ENCODE results near the gene TAGLN.

The TAGLN gene

DNA sequence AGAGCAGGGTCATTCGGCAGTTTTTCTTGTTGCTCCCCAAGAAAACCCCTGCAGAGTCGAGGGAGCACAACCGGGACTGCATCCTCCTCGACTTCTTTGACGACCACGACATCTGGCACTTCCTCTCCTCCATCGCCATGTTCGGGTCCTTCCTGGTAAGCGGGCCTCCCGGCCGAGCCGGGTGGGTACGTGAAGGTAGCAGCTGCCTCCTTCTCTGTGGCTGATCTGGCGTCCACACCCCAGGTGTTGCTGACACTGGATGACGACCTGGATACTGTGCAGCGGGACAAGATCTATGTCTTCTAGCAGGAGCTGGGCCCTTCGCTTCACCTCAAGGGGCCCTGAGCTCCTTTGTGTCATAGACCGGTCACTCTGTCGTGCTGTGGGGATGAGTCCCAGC lies 3.4 kb upstream of the TAGLN start:
- H3K4me3 ChIP-seq (ENCODE audit: insufficient read depth, low read depth, low read length, poor library complexity, severe bottlenecking), result no peak overlapping the region
- no peaks in the 10 kb centered on the region for H3K27me3 ChIP-seq (replicated peaks; ENCODE audit: control insufficient read depth, insufficient read depth, low read length, poor library complexity, severe bottlenecking)
- DNase-seq, result no peak
- peaks cover 6% of the 10 kb centered on the region for H3K36me3 ChIP-seq (ENCODE audit: control insufficient read depth, insufficient read depth, low read length)
- no peak overlapping the region for H3K27ac ChIP-seq (ENCODE audit: insufficient read depth, low read length, poor library complexity, severe bottlenecking)
- no peaks in the 10 kb centered on the region for H3K9me3 ChIP-seq (ENCODE audit: control insufficient read depth, low read length)
- H3K4me1 ChIP-seq (ENCODE audit: control insufficient read depth, insufficient read depth, low read length, poor library complexity, severe bottlenecking), result no peaks in the 10 kb centered on the region

DNA sequence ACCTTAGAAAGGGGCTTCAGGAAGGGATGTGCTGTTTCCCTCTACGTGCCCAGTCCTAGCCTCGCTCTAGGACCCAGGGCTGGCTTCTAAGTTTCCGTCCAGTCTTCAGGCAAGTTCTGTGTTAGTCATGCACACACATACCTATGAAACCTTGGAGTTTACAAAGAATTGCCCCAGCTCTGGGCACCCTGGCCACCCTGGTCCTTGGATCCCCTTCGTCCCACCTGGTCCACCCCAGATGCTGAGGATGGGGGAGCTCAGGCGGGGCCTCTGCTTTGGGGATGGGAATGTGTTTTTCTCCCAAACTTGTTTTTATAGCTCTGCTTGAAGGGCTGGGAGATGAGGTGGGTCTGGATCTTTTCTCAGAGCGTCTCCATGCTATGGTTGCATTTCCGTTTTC lies 2.2 kb upstream of the TAGLN start:
- no peaks in the 10 kb centered on the region for H3K27me3 ChIP-seq (replicated peaks; ENCODE audit: control insufficient read depth, insufficient read depth, low read length, poor library complexity, severe bottlenecking)
- no peak overlapping the region for H3K27ac ChIP-seq (ENCODE audit: insufficient read depth, low read length, poor library complexity, severe bottlenecking)
- H3K4me3 ChIP-seq (ENCODE audit: insufficient read depth, low read depth, low read length, poor library complexity, severe bottlenecking), result no peak overlapping the region
- peaks cover 2% of the 10 kb centered on the region for H3K36me3 ChIP-seq (ENCODE audit: control insufficient read depth, insufficient read depth, low read length)
- H3K9me3 ChIP-seq (ENCODE audit: control insufficient read depth, low read length), result no peaks in the 10 kb centered on the region
- no peak for DNase-seq
- H3K4me1 ChIP-seq (ENCODE audit: control insufficient read depth, insufficient read depth, low read length, poor library complexity, severe bottlenecking), result no peaks in the 10 kb centered on the region

DNA sequence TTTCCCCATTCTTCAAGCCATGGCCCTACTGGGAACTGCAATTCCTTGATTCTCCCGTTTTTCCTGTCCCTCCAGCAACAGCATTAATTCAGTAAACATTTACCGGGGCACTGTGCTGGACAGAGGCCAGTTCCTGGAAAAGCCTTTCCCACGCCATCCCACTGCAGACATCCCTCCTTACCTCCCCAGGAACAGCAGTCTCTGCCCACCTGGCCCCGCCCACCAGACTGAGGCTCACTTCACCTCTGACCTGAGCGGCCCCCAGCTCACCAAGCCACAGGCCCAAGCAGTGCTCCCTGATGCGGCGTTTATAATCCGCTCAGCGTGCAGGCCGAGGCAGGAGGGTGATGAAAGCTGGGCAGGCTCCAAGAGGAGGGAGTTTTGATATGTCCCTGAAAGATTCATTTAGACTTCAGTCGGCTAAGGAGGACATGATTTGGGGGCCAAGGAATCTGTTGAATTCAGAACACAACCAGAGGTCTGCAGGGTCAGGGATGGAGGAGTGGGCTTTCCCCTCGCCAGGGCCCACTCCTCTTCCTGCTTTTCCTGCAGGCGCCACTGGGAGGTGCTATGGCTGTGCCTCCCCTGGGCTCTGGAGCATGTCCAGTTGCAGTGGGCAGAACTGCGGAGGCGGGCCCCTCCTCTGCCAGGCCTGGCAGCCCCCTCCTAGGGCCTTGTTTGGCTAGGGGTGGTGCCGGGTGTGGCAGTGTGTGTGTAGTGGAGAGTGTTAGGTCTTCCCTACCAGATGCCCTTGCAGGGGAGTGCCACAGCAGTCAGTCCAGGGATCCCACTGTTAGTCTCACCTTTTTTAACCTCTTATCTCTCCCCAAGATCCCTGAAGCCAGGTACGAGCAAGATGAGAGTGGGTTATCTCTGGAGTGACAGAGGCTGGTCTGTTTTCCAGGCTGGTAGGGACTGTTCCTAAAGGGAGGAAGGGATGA lies 1.4 kb upstream of the TAGLN start:
- no peak overlapping the region for H3K27ac ChIP-seq (ENCODE audit: insufficient read depth, low read length, poor library complexity, severe bottlenecking)
- no peaks in the 10 kb centered on the region for H3K36me3 ChIP-seq (ENCODE audit: control insufficient read depth, insufficient read depth, low read length)
- no peak for DNase-seq
- H3K27me3 ChIP-seq (replicated peaks; ENCODE audit: control insufficient read depth, insufficient read depth, low read length, poor library complexity, severe bottlenecking), result no peaks in the 10 kb centered on the region
- no peaks in the 10 kb centered on the region for H3K4me1 ChIP-seq (ENCODE audit: control insufficient read depth, insufficient read depth, low read length, poor library complexity, severe bottlenecking)
- no peaks in the 10 kb centered on the region for H3K9me3 ChIP-seq (ENCODE audit: control insufficient read depth, low read length)
- H3K4me3 ChIP-seq (ENCODE audit: insufficient read depth, low read depth, low read length, poor library complexity, severe bottlenecking), result no peak overlapping the region

DNA sequence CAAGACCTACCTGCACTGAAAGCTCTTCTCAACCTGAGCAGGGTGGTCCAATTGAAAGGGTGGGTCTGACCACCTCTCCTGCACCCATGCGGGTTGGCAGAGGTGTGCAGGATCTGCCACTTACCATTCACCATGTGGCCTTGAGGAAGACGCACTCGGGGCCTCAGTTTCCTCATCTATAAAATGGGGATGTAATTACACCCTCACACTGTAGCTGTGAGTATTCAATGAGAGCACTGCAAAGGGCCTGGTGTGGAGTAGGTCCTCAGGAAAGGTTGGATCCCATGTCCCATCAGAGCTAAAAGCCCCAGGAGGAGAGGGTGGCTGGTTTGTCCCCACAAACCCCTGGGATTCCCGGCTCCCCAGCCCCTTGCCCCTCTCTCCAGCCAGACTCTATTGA lies 557 bp upstream of the TAGLN start:
- Histone ChIP-seq H3K4me3 (ENCODE audit: insufficient read depth, low read depth, low read length, poor library complexity, severe bottlenecking) (no peak overlapping the region), H3K27ac (ENCODE audit: insufficient read depth, low read length, poor library complexity, severe bottlenecking) (no peak overlapping the region), H3K4me1 (ENCODE audit: control insufficient read depth, insufficient read depth, low read length, poor library complexity, severe bottlenecking) (no peaks in the 10 kb centered on the region), H3K27me3 (replicated peaks; ENCODE audit: control insufficient read depth, insufficient read depth, low read length, poor library complexity, severe bottlenecking) (no peaks in the 10 kb centered on the region), H3K9me3 (ENCODE audit: control insufficient read depth, low read length) (no peaks in the 10 kb centered on the region), H3K36me3 (ENCODE audit: control insufficient read depth, insufficient read depth, low read length) (peaks cover 8% of the 10 kb centered on the region)
- no peak for DNase-seq

DNA sequence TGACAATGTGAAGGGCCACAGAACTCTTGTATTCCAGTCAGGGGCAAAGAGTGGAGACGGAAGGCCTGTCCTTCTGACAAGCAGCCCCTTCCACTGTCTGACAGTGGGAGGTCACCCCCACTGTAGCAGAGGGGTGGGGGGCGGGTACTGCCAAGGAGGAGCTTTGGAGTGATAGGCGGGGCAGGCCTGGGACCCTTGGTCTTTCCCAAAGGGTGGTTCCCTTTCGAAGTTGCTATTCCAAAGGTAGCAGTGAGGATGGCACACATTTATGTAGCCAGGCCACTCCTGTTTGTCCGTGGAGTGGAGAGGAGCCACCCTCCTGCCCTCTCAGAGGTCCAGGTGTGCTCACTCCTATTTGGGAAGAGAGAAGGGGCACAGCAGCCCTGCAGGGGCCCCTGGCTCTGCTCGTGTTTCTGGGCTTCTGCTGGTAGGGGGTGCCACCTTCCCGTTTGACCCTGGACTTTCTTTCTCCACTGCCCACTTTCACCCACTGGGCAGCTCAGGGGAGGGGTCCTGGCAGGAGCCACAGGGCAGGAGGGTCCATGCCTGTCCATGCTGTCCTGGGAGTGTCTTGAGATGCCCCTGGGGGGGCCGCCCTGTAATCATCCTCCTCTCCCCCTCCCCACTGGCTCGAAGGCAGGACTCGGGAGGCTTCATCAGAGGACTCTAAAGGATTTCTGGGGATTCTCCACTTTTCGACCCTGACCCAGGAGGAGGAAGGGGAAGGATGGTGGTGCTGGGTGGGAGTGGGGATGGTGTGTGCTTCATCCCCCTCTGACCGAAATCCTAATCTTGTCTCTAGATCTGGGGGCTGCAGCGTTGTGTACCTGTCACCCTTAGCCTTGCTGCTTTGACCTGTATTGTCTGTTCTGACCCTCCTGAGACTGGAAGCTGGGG lies 994 bp downstream of the TAGLN start:
- H3K4me1 ChIP-seq (ENCODE audit: control insufficient read depth, insufficient read depth, low read length, poor library complexity, severe bottlenecking), result no peaks in the 10 kb centered on the region
- H3K4me3 ChIP-seq (ENCODE audit: insufficient read depth, low read depth, low read length, poor library complexity, severe bottlenecking), result no peak overlapping the region
- no peaks in the 10 kb centered on the region for H3K9me3 ChIP-seq (ENCODE audit: control insufficient read depth, low read length)
- DNase-seq, result no peak
- no peak overlapping the region for H3K27ac ChIP-seq (ENCODE audit: insufficient read depth, low read length, poor library complexity, severe bottlenecking)
- H3K27me3 ChIP-seq (replicated peaks; ENCODE audit: control insufficient read depth, insufficient read depth, low read length, poor library complexity, severe bottlenecking), result no peaks in the 10 kb centered on the region
- H3K36me3 ChIP-seq (ENCODE audit: control insufficient read depth, insufficient read depth, low read length), result peaks cover 23% of the 10 kb centered on the region

DNA sequence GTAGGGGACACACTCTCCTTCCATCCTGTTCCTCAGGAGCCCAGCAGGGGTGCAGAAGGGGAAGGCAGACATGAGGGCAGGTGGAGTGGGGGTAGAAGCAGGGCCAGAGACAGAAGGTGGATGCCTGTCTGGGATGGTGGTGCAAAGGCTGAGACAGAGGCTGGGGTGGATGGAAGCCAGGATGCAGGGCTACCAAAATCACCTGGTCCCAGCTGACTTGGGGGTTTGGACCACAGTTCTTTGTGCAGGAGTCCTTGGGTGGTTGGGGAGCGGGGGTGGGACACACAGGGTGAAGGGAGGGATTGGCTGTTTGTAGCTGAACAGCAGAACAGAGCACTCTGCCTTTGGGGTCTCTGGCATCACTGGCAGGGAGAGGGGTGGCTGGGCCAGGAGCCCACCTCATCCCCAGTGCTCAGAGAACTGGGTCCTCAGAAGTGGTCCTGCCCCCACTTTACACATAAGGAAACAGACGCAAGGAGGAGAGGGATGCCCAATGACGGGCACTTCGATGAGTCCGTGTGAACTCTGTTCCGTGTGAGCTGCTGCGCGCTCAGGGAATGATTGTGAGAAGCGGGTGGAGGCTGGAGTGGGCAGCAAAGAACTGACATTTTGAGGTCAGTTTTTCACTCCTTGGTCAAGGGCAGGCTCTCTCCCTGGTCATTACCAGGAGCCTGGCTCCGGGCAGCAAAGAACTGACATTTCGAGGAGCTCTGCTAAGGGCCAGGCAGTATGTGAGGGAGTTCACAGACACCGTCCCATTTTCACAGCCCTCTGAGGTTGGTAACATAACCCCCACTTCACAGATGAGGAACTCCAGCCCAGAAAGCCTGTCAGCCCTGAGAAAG lies 1.9 kb downstream of the TAGLN start:
- Histone ChIP-seq H3K27me3 (replicated peaks; ENCODE audit: control insufficient read depth, insufficient read depth, low read length, poor library complexity, severe bottlenecking) (no peaks in the 10 kb centered on the region), H3K27ac (ENCODE audit: insufficient read depth, low read length, poor library complexity, severe bottlenecking) (no peak overlapping the region), H3K4me3 (ENCODE audit: insufficient read depth, low read depth, low read length, poor library complexity, severe bottlenecking) (no peak overlapping the region), H3K9me3 (ENCODE audit: control insufficient read depth, low read length) (no peaks in the 10 kb centered on the region), H3K36me3 (ENCODE audit: control insufficient read depth, insufficient read depth, low read length) (peaks cover 28% of the 10 kb centered on the region), H3K4me1 (ENCODE audit: control insufficient read depth, insufficient read depth, low read length, poor library complexity, severe bottlenecking) (no peaks in the 10 kb centered on the region)
- DNase-seq, result no peak

DNA sequence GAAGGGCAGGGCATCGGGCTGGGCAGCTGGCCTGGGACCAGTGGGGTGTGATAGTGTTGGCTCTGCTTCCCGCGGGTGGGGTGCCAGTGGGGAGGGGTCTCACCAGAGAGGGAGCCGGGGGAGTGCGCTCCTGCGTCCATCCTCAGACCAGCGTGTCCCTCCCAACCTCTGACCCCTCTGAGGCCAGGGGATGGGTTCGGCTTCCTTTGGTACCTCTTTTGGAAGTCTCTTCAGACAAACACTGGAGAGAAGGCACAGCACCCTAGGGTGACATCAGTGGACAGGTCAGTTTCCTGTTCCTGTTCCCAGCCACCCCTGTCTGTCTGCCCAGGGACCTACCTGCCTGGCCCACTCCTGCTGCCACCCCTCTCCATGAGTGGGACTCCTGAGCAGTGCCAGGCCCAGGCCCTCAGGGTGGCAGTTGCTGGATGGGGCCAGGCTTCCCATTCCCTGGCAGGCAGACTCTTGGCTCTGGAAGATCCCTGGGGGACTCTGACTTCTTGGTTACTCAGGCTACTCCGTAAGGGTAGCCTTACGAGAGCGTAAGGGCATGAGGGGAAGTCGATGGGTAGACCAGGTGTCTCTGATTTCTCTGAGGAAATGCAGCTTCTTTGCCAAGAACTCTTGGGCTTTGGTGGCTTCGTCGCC lies 2.6 kb downstream of the TAGLN start:
- H3K4me1 ChIP-seq (ENCODE audit: control insufficient read depth, insufficient read depth, low read length, poor library complexity, severe bottlenecking), result no peaks in the 10 kb centered on the region
- H3K27ac ChIP-seq (ENCODE audit: insufficient read depth, low read length, poor library complexity, severe bottlenecking), result no peak overlapping the region
- DNase-seq, result no peak
- H3K4me3 ChIP-seq (ENCODE audit: insufficient read depth, low read depth, low read length, poor library complexity, severe bottlenecking), result no peak overlapping the region
- peaks cover 30% of the 10 kb centered on the region for H3K36me3 ChIP-seq (ENCODE audit: control insufficient read depth, insufficient read depth, low read length)
- no peaks in the 10 kb centered on the region for H3K27me3 ChIP-seq (replicated peaks; ENCODE audit: control insufficient read depth, insufficient read depth, low read length, poor library complexity, severe bottlenecking)
- H3K9me3 ChIP-seq (ENCODE audit: control insufficient read depth, low read length), result no peaks in the 10 kb centered on the region

DNA sequence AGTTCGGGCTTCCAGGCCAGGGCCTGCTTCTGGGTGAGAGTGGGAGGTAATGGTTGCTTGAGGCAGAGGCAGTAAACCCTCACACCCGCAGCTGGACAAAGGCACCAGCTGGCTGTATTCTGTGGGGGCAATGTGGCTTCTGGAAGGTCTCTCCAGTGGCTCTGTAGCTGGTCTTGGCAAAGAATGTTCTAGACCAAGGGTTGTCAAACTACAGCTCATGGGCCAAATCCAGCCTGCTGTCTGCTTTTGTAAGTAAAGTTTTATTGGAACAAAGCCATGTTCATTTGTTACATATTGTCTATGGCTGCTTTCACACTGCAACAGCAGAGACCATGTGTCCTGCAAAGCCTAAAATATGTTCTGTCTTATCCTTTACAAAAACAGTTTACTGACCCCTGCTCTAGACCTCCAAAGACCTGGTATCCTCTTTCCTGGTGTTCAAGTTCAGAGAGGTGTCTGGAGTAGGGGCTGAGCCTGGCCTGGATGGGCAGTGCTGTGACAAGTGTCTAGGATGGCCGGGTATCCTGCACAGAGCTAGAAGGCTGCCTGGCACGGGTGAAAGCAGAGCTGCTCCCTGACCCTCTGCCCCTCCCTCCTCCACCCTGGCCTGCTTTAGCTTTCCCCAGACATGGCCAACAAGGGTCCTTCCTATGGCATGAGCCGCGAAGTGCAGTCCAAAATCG lies 3.4 kb downstream of the TAGLN start:
- no peak overlapping the region for H3K4me3 ChIP-seq (ENCODE audit: insufficient read depth, low read depth, low read length, poor library complexity, severe bottlenecking)
- no peaks in the 10 kb centered on the region for H3K4me1 ChIP-seq (ENCODE audit: control insufficient read depth, insufficient read depth, low read length, poor library complexity, severe bottlenecking)
- H3K36me3 ChIP-seq (ENCODE audit: control insufficient read depth, insufficient read depth, low read length), result peaks cover 30% of the 10 kb centered on the region
- H3K27ac ChIP-seq (ENCODE audit: insufficient read depth, low read length, poor library complexity, severe bottlenecking), result no peak overlapping the region
- H3K27me3 ChIP-seq (replicated peaks; ENCODE audit: control insufficient read depth, insufficient read depth, low read length, poor library complexity, severe bottlenecking), result no peaks in the 10 kb centered on the region
- no peak for DNase-seq
- H3K9me3 ChIP-seq (ENCODE audit: control insufficient read depth, low read length), result no peaks in the 10 kb centered on the region

DNA sequence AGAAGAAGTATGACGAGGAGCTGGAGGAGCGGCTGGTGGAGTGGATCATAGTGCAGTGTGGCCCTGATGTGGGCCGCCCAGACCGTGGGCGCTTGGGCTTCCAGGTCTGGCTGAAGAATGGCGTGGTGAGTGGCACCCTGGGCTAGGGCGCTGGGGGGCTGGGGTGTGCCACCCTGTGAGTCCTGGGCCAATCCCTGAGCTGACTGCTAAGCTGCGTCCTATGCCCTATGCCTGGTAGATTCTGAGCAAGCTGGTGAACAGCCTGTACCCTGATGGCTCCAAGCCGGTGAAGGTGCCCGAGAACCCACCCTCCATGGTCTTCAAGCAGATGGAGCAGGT lies 3.9 kb downstream of the TAGLN start:
- H3K9me3 ChIP-seq (ENCODE audit: control insufficient read depth, low read length), result no peaks in the 10 kb centered on the region
- no peaks in the 10 kb centered on the region for H3K4me1 ChIP-seq (ENCODE audit: control insufficient read depth, insufficient read depth, low read length, poor library complexity, severe bottlenecking)
- peaks cover 30% of the 10 kb centered on the region for H3K36me3 ChIP-seq (ENCODE audit: control insufficient read depth, insufficient read depth, low read length)
- H3K27ac ChIP-seq (ENCODE audit: insufficient read depth, low read length, poor library complexity, severe bottlenecking), result no peak overlapping the region
- DNase-seq, result no peak
- H3K4me3 ChIP-seq (ENCODE audit: insufficient read depth, low read depth, low read length, poor library complexity, severe bottlenecking), result no peak overlapping the region
- no peaks in the 10 kb centered on the region for H3K27me3 ChIP-seq (replicated peaks; ENCODE audit: control insufficient read depth, insufficient read depth, low read length, poor library complexity, severe bottlenecking)

Measured in effector memory CD4-positive, alpha-beta T cell (primary cell).